Activated T-cell treated with anti-CD3 and anti-CD28 coated beads for 24 hours (primary cell): ENCODE data around the gene TRAP1.
A peak's percentile ranks its signal among the peaks of the same experiment; 100 is the strongest.
"Not testable (repeated sequence)": the region's sequence is repeated elsewhere in the genome, so short reads cannot be mapped to it uniquely, and the experiment has no call there.

ENCODE experiments used
- DNase-seq: peaks from one replicate; pipeline ENCODE4 v3.0.0-alpha.2; 2020; ENCODE audit warnings: low read depth

Gene TRAP1

DNA sequence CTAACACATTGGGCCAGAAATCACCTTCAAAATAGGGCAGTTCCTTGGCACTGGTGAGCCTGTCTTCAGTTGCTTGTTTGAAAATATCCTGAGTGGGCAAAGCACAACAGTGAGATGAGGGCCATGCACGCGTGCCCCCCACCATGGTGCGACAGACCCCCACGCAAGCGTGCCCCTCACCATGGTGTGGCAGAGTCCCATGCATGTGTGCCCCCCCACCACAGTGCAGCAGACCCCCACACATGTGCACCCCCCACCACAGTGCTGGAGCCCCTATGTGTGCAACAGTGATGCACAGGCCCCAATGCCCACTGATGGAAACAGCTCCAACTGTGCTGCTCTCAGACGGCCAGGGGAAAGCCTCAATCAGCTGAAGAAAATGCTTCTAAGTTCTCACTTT lies 18.8 kb upstream of the TRAP1 start:
- DNase-seq: no peak

- DNase-seq: no peak
Observed at GRCh38 chr16:3735541-3735940, 18.2 kb upstream of the TRAP1 start.

GRCh38 chr16:3734758-3735221 lies 17.5 kb upstream of the TRAP1 start:
- DNase-seq: no peak

DNA sequence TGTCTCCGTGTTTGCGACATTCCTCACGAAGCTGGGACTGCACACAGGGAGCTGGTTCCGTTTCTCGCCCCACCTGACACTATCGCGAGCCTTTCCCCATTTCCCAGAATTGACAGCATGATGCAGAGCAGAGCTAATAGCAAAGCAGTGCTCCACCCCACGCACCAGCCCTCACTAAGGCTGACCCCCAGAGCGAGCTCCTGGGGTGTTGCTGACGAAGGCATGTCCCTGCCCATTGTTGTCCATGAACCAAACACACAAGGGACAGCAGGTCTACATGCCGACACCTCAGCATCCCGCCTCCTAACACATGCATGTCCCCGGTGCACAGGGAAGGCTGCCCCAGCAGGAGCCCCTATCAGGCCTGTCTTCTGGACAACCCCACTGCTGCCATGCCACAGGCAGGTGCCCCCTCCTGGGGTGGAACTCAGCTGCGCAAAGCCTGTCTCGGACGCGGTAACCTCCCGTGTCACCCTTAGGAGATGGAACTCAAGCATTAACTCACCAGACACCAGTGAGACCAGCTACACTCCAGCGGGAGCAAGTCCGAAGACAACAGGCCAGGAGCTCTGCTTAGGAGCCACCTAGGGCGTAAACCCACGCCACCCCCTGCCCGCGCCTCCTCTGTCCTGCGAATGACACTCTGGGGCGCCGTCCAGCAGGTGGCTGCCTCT lies 16.9 kb upstream of the TRAP1 start:
- DNase-seq: no peak

- DNase-seq: no peak
Observed at GRCh38 chr16:3732171-3732570, 14.8 kb upstream of the TRAP1 start.

DNA sequence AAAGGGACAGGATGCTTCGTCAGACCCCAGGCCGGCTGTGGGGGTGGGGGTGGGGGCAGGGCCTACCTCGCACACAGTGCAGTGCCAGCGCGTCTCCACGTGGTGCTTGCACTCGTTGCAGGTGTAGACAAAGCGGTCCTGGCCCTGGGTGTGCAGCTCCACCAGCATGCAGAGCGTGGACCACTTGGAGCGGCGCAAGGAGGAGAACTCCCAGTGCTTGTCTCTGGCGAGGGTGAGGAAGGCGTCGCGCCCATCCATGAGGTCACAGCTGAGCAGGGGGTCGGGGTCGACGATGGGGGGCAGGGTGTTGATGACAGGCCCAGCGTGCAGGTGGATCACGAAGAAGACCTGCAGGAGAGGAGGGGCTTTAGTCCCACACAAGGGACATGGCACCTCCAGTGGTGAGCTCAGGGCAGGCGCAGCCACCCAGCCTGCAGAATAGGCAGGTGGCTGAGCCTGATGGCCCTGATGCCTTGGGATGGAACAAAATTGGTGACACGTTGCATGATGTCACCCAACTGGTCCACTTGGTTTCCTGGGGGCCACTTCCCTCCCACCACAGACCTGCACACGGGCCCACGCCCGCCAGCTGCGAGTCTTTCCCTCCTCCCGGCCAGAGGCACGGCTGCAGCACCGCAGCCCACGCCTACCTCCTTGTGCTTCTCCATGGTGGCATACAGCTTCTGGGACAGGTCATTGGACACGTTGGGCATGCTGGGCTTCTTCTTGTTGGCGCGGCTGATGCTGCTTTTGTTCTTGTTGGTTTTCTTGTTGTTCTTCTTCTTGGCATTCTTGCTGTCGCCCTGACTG lies 14.0 kb upstream of the TRAP1 start:
- DNase-seq: no peak

DNA sequence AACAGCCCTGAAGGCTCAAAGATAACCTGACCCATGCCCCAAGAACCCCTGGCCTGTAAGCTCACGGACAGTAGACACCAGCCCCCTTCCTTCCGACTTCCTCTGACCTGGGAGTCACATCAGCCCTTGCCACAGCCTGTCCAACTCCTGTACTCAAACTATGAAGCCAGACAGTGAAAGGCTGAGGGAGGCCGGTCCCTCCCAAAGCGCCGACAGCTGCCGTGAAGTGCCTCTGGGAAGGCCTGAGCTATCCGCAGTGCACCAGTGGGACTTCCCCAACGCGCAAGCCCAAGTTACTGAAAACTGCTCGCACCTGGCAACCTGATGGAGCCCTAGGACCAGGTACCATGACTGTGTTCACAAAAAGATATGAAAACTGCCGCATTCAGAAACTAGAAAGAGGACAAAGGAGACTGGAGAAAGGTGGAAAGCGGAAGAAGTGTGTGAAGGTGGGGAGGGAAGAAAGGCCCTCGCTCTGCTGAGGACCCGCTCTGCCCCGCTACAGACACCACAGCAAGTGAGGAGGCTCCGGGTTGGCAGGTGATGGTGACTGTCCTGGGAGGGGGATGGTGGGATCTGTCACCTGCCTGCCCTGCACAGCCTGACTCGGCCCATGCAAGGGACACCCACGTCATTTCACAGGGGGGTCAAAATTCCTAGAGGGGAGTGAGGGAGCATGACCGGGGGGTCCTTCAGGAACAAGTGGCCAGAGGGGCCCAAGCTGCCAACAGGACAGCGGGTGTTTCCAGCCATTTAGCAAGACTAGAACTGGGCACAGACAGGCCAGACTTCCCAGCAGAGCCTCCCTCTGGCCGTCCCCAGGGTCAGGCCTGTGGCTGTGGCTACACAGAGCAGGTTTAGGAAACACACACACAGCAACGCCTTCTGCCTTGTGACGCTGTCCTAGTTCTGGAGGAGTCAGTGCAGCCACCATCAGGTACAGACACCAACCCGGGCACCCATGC lies 13.1 kb upstream of the TRAP1 start:
- DNase-seq: no peak

GRCh38 chr16:3729161-3730112 lies 12.1 kb upstream of the TRAP1 start:
- DNase-seq: no peak

DNA sequence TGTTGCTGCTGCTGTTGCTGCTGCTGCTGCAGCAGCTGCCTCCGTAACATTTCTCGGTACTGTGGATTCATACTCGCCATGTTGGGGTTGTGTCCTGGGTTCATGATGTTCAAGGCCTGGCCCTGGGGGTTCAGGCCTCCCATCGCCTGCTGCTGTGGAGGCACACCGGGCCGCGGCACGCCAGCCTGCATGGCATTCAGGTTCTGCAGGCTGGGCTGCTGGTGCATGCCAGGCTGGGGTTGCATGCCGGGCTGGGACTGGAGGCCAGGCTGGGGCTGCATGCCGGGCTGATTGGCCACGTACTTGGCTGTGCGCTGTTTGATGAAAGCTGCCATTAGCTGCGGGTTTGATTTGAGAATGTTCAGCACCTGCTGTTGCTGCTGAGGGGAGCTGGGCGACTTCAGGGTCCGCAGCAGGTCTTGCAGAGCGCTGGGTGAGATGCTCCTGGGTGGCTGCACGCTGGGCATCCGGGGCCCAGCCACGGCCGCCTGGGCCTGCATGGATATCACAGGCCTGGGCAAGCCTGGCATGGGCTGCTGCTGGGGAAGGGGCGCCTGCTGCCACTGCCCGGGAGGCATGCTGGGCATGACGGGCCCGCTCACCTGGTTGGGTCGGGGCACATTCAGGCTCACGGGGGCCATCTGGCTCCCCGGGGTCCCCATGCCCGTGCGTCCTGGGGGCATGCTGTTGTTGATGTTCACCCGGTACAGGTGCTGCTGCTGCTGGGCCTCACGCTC lies 11.3 kb upstream of the TRAP1 start:
- no peak for DNase-seq

GRCh38 chr16:3727806-3728381 lies 10.6 kb upstream of the TRAP1 start:
- DNase-seq: no peak

DNA sequence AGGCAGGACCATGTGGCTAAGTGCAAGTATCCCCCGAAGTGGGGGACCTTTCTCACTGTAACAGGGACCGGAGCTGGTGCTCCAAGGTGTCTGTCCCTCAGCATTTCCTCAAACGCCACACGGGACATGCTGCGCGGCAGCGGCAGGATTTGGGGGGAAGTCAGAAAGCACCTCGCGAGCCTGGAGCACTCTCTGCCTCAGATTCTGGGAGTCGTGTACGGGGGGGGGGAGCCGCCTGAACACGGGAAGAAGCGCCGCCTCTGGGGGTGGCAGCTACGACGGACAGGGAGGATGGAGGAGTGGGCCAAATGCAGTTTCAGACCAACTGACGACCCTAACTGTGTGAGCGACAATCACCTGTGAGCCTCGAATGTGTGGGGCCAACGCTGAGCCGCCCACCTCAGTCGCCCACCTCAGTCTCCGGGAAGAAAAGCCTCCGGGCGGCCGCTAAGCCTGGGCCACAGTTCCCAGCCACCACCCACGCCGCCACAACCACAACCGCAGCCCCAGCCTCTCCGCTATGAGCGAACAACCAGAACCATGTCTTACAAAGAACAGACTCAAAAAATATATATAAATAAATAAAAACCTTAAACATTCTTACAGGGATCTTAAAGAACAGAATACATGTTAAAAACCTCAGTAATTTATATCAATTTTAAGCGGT lies 8.8 kb upstream of the TRAP1 start:
- DNase-seq: no peak

DNA sequence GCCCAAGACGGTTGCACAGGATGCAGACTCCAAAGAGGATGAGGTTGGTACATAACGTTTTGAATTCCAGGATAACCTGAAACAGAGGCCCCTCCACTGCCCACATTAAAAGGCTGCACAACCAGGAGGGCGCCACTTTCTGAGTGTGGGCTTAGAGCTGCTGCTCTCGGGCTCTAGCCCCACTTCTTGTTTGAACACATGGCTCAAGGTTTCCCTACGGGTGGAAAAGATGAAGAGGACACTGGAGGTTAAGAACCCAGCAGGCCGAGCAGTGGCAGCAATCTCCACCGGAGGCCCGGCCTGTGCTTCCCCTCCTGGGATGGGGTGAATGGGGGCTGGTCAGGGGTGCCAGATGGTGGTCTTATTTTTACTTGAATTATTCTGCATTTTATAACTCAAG lies 8.0 kb upstream of the TRAP1 start:
- DNase-seq: no peak

DNA sequence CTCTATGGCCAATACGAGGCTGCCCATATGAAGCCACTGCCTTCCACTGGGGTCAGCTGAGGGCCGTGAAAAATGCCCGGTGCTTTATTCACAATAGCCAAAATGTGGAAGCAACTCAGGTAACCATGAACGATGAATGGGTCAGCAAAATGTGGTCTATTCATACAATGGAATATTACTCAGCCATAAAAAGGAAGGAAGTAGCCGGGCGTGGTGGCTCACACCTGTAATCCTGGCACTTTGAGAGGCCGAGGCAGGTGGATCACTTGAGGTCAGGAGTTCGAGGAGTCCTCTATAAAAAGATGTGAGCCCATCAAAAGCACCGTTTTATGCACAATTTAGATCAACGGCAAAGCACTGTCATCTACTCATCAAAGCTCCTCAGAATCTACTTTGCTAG lies 5.2 kb upstream of the TRAP1 start:
- DNase-seq: no peak

- no peak for DNase-seq
Observed at GRCh38 chr16:3720418-3720817, 3.1 kb upstream of the TRAP1 start.

GRCh38 chr16:3718628-3719027 lies 1.3 kb upstream of the TRAP1 start:
- no peak for DNase-seq

GRCh38 chr16:3718019-3718391 lies 681 bp upstream of the TRAP1 start:
- no peak for DNase-seq

DNA sequence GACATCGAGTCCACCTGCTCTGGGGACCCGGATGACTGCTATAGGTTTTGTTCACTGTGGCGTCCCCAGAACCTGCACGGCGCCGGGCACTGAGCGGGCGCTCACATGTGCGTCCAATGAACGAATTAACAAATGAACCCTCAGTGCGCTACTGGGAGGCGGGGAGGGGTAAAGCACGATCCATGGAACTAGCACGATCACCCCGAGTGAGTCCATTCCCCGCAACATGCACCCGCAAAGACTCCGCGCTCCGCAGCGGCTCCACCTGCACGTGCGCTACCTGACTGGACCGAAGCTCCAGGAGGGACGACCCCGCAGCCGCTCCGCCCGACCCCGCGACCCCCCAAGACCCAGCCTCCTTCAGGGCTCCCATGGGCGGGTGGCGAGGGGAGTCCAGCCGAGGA lies 491 bp downstream of the TRAP1 start:
- peak; percentile 40 for DNase-seq

DNA sequence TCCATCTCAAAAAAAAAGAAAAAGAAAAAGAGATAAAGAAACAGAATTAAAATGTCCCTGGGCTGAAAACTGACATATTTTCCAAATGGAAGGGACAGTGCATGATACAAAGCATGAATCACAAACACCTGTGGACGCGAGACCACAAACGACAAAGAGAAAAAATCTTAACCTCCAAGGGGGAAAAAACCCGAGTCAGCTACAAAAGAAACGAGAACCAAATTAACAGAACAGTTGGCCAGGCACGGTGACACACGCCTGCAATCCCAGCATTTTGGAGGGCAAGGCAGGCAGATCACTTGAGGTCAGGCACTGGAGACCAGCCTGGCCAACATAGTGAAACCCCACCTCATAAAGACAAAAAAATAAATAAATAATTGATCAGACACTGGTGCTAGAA lies 1.9 kb downstream of the TRAP1 start:
- no peak for DNase-seq

DNA sequence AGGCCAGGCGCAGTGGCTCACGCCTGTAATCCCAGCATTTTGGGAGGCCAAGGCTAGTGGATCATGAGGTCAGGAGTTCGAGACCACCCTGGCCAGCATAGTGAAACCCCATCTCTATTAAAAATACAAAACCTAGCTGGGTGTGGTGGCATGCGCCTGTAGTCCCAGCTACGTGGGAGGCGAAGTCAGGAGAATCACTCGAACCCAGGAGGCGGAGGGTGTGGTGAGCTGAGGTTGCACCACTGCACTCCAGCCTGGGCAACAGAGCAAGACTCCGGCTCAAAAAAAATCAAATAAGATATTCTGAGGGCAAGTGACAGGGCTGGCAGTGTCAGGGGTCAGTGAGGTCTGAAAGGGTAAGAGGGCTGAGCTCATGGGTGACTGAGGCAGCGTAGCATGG lies 2.9 kb downstream of the TRAP1 start:
- DNase-seq: not testable (repeated sequence)
